ENCODE data around the gene BTBD10.

The BTBD10 gene

GRCh38 chr11:13373216-13373615 lies 89.8 kb downstream of the BTBD10 start:
- DNase-seq, result no peak

- peak; percentile 83 for DNase-seq
These were observed 95.0 kb downstream of the BTBD10 start for GRCh38 chr11:13368041-13368446.

GRCh38 chr11:13367115-13367514 lies 95.9 kb downstream of the BTBD10 start:
- no peak for DNase-seq

GRCh38 chr11:13366266-13367026 lies 96.6 kb downstream of the BTBD10 start:
- no peak for DNase-seq

- DNase-seq, result peak; percentile 59
These were observed 98.6 kb downstream of the BTBD10 start for GRCh38 chr11:13364388-13364787.

DNA sequence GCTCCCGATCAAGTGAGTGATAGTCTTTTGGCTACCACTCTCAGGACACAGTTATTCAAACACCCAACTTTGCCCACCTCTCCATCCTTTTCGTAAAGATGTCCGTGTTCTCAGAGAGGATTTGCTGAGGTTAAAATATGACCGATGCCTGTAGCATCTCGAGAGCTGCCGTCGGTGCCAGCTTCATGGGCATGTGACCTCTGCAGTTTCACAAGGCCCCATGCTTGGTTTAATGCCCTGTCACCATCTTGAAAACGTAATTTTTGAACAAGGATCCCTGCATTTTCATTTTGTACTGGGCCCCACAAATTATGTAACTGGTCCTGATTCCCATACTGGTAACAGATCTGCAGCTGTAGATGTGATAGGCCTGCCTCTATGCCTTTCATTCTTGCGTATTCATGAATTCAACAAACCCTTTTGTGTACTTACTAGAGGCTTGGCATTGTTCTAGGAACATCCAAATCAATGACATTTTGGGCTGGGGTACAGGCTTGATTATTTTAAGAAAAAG lies 100.4 kb downstream of the BTBD10 start:
- DNase-seq, result no peak

DNA sequence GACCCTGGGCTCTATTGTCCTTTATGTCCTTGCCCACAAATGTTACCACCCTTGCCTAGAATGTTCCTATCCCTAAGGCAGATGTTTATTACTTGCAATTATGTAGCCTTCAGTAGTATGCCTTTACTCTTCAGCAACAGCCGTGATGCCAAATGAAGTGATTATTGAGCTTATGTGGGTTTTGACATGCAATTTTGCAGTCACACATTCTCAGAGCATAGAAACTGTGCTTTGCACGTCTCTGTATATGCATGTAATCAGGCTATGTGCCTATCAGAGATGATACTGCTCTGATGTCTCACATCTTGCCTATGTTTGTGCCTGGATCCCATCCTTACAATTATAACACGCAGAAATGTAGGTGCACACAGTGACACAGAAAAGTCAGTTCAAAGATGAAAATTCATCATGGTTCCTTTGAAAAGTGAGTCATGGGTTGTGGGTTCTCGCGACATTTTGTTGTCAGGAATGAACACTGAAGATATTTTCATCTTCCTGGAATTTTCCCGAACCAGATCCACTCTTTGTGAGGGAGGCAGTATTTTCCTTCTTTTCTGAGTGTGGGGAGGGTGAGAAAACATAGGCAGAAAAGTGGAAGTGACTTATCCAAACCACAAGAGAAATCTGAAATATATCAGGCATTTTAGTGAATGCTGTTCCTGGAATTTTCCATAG lies 104.3 kb downstream of the BTBD10 start:
- peak; percentile 89 for DNase-seq

DNA sequence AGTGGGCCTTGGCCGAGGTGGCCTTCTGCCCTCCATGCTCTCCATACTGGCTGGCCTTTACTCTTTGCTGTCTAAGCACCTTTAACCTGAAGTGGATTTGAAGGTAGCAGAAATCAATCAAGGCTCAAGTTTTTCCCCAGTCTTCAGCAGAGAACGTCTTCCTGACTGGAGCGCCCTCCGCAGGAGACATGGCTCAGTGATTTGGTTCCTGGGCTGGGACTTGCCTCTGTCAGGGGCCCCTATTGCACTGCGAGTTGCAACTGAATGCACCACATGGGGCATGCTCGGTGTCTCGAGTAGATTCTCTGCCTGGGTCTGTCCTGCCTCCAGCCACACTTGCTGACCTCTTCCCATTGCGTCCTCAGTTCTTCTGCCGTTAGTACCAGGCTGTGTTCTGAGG lies 105.8 kb downstream of the BTBD10 start:
- DNase-seq, result no peak

- no peak for DNase-seq
These were observed 107.8 kb downstream of the BTBD10 start for GRCh38 chr11:13355191-13355590.

GRCh38 chr11:13354335-13354734 lies 108.7 kb downstream of the BTBD10 start:
- peak; percentile 22 for DNase-seq

DNA sequence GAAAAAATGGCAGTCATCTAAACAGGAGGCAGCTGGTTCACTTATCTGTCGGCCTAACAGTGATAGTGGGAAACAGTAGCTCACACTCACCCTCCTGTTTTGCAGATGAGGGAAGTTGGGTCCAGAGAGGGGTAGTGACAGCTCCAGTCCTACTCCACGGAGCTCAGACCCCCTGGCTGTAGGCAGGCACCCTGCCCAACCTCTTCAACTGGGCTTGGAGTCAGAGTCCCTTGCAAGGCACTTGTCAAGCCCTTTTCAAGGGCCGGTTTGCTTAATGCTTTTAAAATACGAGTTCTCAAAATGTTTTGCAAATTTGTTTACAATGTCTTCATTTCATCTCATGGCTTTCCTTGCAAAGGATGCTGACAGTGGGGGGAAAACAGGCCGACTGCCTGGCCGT lies 110.3 kb downstream of the BTBD10 start:
- no peak for DNase-seq

DNA sequence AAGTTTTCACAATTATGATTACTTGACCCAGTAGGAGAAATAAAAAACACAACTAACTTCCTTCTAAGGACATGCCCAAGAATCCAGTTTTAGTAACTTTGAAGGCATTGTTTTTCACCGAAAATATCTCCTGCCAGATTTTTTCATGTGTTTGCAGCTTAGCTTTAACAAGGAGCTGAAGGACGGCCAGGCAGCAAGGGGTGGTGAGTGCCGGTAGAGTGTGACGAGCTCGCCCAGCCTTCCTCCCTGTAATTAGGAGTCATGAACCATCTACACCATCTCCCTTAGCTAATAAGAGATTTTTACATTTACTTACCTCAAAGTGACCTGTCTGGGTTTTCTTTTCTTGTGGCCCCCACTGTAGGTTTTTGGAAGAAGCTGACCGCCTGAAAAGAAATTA lies 113.4 kb downstream of the BTBD10 start:
- no peak for DNase-seq

DNA sequence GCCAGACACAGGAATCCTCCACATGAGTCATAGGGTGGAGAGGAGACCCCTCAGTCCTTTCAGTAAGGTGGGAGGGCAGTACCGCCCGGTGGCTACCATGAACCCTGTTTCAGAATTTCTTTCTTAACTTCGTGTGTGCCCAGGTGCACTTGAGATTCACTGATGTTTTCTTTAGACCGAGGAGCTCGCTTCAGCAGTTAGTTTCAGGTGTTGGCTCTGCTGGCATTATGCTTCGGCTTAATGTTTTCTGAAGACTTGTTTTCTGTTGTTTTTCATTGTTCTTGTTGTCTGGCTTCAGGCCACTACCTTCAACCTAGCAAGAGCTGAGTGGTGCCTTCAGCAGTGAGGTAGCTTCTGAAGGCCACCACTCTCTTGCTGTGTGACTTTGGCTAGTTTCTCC lies 114.0 kb downstream of the BTBD10 start:
- no peak for DNase-seq

DNA sequence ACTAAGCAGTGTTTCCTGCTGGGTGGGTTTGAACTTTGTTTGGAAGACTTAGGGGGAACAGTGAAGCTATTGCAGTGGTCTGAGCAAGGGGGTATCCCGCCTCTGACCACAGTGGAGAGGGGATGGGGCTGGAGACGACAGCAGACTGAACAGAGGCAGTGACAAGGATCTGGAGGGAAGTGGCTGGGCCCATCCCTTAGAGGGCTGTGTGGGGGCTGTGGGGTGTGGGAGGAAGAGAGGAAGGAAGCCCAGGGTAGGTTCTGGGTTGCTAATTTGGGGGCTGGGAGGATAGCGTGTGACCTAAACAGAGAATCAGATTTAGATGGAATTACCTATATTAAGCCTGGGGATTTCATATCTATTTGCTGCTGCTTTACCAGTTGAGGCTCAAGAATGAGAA lies 114.7 kb downstream of the BTBD10 start:
- no peak for DNase-seq

DNA sequence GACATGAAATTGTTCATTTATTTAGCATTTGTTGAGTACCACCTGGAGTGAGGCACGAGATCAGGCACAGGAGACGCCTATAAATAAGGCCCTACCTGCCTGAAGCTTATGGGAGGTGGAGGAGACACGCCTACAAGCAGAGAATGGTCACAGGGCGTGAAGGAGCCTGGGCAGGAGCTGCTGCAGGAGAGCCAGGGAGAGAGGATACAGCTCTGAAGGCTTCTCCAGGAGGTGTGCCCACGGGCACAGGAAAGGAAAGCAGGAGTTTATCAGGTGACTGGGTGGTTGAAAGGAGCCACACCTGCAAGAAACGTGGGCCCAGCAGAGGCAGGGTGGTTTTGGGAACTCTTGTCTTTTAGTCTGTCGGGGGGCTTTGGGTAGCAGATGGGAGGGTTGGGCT lies 115.1 kb downstream of the BTBD10 start:
- no peak for DNase-seq

GRCh38 chr11:13346470-13346869 lies 116.6 kb downstream of the BTBD10 start:
- DNase-seq, result no peak

- peak; percentile 58 for DNase-seq
These were observed 118.2 kb downstream of the BTBD10 start for GRCh38 chr11:13344818-13345217.

- peak; percentile 75 for DNase-seq
These were observed 118.9 kb downstream of the BTBD10 start for GRCh38 chr11:13343931-13344717.

GRCh38 chr11:13343067-13343466 lies 120.0 kb downstream of the BTBD10 start:
- no peak for DNase-seq

DNA sequence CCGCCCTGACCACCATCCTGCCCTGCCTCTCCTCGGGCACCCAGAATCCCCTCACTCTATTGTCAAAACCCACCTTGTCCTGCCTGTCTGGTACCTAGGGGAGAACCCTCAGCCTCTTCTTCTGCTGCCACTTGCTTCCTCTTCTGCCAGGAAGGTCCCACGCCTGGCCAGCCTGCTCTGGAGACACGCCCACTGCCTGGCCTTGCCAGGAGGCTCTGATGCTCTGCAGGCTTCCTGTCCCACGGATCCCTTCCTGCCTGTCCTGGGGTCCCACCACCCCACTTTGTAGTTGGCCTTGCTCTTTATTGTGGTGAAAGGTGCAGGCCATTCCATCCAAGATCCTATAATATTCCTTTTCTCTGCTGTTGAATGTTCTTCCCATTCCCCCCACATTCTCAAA lies 122.0 kb downstream of the BTBD10 start:
- no peak for DNase-seq

GRCh38 chr11:13339195-13340153 lies 123.5 kb downstream of the BTBD10 start:
- DNase-seq, result peak; percentile 94
